GM06990 (cell line): Measurements from ENCODE around the gene SLC23A2.

ENCODE experiments used
- DNase-seq: peaks from one replicate; pipeline ENCODE4 v3.0.0-alpha.2; 2011; ENCODE audit not compliant: insufficient read length; ENCODE audit errors: extremely low read depth
- H3K27me3 ChIP-seq: replicated peaks from 2 replicates; pipeline ENCODE4 v1.6.0; 2011; ENCODE audit warnings: low read length; ENCODE audit not compliant: control insufficient read depth, insufficient read depth
- H3K36me3 ChIP-seq: 2 replicates; pipeline ENCODE4 v1.5.1; 2011; ENCODE audit warnings: low read length; ENCODE audit not compliant: control insufficient read depth, insufficient read depth
- H3K4me3 ChIP-seq: replicated peaks from 2 replicates; pipeline ENCODE4 v1.5.1; 2011; ENCODE audit warnings: low read depth, mild to moderate bottlenecking, control low read depth, low read length
- TF ChIP-seq, protein P1 (sequence below): IDR thresholded peaks from 2 replicates; pipeline ENCODE4 v1.5.1; 2011; ENCODE audit warnings: low read length, control low read depth, mild to moderate bottlenecking, inconsistent platforms; ENCODE audit not compliant: insufficient read depth, poor library complexity, severe bottlenecking

SLC23A2 gene

GRCh38 chr20:4910951-4911350 lies 90.4 kb downstream of the SLC23A2 start:
- no peaks in the 10 kb centered on the region; the same call in 1 of the 2 replicates for H3K36me3 ChIP-seq
- DNase-seq, result no peak
- TF ChIP-seq, protein P1, sequence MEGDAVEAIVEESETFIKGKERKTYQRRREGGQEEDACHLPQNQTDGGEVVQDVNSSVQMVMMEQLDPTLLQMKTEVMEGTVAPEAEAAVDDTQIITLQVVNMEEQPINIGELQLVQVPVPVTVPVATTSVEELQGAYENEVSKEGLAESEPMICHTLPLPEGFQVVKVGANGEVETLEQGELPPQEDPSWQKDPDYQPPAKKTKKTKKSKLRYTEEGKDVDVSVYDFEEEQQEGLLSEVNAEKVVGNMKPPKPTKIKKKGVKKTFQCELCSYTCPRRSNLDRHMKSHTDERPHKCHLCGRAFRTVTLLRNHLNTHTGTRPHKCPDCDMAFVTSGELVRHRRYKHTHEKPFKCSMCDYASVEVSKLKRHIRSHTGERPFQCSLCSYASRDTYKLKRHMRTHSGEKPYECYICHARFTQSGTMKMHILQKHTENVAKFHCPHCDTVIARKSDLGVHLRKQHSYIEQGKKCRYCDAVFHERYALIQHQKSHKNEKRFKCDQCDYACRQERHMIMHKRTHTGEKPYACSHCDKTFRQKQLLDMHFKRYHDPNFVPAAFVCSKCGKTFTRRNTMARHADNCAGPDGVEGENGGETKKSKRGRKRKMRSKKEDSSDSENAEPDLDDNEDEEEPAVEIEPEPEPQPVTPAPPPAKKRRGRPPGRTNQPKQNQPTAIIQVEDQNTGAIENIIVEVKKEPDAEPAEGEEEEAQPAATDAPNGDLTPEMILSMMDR, result no peak
- no peaks in the 10 kb centered on the region for H3K27me3 ChIP-seq
- H3K4me3 ChIP-seq, result no peak overlapping the region

DNA sequence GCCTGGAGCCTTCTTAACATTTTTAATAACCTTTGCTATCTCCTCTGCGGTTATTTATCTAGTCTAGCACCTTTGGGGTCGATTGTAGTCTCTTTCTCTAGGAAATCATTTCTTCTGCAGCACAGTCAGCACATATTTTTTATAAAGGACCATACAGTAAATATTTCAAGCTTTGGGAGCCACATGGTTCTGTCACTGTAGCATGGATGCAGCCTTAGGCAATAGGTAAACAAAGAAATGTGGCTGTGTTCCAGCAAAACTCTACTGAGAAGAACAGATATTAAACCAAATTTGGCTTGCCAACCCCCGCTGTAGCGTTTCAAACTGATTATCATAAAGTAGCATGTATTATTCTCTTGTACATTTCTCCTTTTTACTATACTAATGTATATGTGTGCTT lies 95.7 kb downstream of the SLC23A2 start:
- Histone ChIP-seq H3K27me3 (no peaks in the 10 kb centered on the region), H3K36me3 (no peaks in the 10 kb centered on the region), H3K4me3 (no peak overlapping the region)
- TF ChIP-seq, protein P1, result no peak
- no peak for DNase-seq

DNA sequence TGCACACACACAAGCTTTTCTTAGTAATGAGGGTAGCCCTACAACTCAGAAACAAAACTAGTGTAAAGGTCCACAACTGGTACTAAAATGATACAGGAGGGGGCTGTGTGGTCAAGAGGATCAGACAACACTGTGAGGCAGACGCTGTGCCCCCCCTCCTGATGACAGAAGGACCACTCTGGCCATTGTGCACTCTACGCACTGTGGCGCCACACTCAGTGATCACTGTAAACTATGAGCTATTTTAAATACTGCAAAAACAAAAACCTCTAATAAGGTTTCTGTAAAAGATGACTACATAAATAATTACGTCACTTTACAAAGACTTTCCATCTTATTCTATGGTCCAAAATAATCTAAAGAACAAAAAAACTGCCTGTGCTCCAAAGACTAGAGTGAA lies 96.1 kb downstream of the SLC23A2 start:
- DNase-seq, result no peak
- Histone ChIP-seq H3K4me3 (no peak overlapping the region), H3K36me3 (no peaks in the 10 kb centered on the region), H3K27me3 (no peaks in the 10 kb centered on the region)
- TF ChIP-seq, protein P1, result no peak

DNA sequence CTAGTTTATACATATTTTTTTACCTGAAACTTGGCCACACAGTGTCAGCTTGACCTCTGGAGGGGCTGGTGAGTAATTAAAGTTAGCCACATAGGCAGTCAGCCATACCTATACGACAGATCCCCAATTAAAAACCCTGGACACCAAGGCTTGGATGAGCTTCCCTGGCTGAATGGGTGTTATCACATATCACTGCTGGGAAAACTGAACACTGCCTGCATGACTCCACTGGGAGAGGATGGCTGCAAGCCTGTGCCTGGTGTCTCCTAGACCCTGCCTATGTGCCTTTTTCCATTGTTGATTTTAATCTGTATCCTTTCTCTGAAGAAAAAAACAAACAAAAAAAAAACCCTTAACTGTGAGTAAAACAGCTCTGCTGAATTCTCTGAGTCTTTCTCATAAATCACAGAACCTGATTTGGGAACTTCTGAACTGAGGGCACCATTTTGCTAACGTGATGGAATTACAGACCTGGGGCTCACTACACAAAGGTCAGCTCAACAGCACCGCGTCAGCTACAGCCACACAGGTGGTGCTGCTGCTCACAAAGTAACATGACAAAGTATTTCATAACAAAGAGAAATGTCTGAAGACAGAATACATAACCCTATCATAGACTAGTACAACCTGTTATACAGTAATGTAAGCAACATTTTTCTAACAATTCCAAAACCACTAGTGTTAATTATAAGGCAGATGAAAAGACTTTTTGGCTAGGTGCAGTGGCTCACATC lies 97.0 kb downstream of the SLC23A2 start:
- TF ChIP-seq, protein P1, result no peak
- Histone ChIP-seq H3K27me3 (no peaks in the 10 kb centered on the region), H3K4me3 (no peak overlapping the region), H3K36me3 (peaks cover 2% of the 10 kb centered on the region; the same call in 1 of the 2 replicates)
- no peak for DNase-seq

DNA sequence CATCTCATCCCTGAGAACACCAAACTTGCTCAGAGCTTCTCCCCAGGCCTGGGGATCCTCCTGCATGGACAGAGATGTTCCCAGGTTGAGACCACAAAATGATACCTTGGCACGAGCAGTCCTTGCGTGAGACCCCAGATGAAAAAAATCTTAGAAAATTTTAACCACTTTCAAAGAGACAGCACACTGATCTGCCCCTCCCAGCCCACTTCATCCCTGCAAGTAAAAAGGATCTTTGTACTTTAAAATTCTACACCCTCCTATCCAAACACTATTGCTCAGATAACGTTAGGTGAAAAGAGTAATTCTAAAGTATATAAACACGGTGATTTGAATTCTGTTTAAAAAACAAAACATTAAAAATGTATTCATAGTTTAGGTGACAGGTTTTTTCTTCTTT lies 98.5 kb downstream of the SLC23A2 start:
- no peak overlapping the region for H3K4me3 ChIP-seq
- H3K27me3 ChIP-seq, result no peaks in the 10 kb centered on the region
- DNase-seq, result no peak
- TF ChIP-seq, protein P1, result no peak
- peaks cover 6% of the 10 kb centered on the region; the same call in 1 of the 2 replicates for H3K36me3 ChIP-seq
